ENCODE results near the gene SMYD2. TPM values are rescaled to one million over a fixed set of nuclear protein-coding genes. Genes with fewer than 3 reads are reported as not detected.

Gene SMYD2
- total and polyA plus RNA-seq, 2 experiments from 2014 or later: 3.6 to 5.9 TPM

DNA sequence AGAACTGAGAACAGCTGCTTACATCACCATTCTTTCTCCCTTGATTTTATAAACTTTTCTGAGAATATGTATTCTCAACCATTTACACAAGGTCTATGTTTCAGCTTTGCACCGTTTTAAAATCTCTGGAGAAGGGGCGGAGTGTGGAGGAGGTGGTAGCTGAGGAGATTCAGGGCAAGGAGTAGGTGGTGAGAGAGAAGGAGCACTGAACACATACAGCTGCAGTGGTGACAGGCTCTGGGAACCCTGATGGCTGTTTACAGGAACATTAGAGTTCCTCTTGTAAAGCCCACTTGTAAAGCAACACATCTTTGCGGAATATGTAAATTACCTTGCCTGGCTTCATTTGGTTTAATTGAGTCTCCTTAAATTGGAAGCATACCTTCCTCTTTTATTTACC, 89.7 kb downstream of the SMYD2 start:
- peaks cover 6% of the 10 kb centered on the region; the same call in 2 of the 3 replicates for H3K4me1 Mint-ChIP-seq
- no peaks in the 10 kb centered on the region for H3K9me3 Mint-ChIP-seq

More for the DNA sequence above, 89.7 kb downstream of the SMYD2 start:
- no peak overlapping the region for H3K27ac ChIP-seq (ENCODE audit: low read depth)
- H3K4me1 ChIP-seq (ENCODE audit: insufficient read depth): no peaks in the 10 kb centered on the region; the same call in 1 of the 2 replicates
- no peaks in the 10 kb centered on the region for H3K79me2 ChIP-seq (replicated peaks; ENCODE audit: insufficient read depth)
- H3K9me2 ChIP-seq (ENCODE audit: insufficient read depth): no peaks in the 10 kb centered on the region
- H3K4me3 ChIP-seq: no peak overlapping the region
- H3K4me2 ChIP-seq: no peak overlapping the region
- DNase-seq (ENCODE audit: low spot score) (no peak), ATAC-seq (no peak; the same call in 1 of the 3 replicates)
- H3K27me3 ChIP-seq (ENCODE audit: insufficient read depth): no peaks in the 10 kb centered on the region
- H3K27me3 Mint-ChIP-seq (ENCODE audit: insufficient read depth, low read depth, poor library complexity): no peaks in the 10 kb centered on the region
- H3K36me3 ChIP-seq (ENCODE audit: insufficient read depth): peaks cover 14% of the 10 kb centered on the region
- no peaks in the 10 kb centered on the region for H4K20me1 ChIP-seq (replicated peaks; ENCODE audit: insufficient read depth)
- TF ChIP-seq JUNB (IDR thresholded peaks at IDR 0.05; ENCODE audit: unreplicated experiment) (no peak), EZH2phosphoT487 (IDR thresholded peaks at IDR 0.05; ENCODE audit: unreplicated experiment) (no peak), REST (IDR thresholded peaks at IDR 0.05; ENCODE audit: unreplicated experiment) (no peak), ZNF114 (CRISPR knock-in tag; IDR thresholded peaks at IDR 0.05) (no peak), ZNF331 (CRISPR knock-in tag; IDR thresholded peaks at IDR 0.05; ENCODE audit: low read depth) (no peak), CREB1 (CRISPR knock-in tag; IDR thresholded peaks at IDR 0.05; ENCODE audit: low read depth) (no peak), ZNF462 (CRISPR knock-in tag; IDR thresholded peaks at IDR 0.05) (no peak), POLR2AphosphoS5 (IDR thresholded peaks at IDR 0.05; ENCODE audit: low read depth) (no peak), STAT1 (IDR thresholded peaks at IDR 0.05; ENCODE audit: unreplicated experiment) (no peak)
- TF ChIP-seq, protein P1, sequence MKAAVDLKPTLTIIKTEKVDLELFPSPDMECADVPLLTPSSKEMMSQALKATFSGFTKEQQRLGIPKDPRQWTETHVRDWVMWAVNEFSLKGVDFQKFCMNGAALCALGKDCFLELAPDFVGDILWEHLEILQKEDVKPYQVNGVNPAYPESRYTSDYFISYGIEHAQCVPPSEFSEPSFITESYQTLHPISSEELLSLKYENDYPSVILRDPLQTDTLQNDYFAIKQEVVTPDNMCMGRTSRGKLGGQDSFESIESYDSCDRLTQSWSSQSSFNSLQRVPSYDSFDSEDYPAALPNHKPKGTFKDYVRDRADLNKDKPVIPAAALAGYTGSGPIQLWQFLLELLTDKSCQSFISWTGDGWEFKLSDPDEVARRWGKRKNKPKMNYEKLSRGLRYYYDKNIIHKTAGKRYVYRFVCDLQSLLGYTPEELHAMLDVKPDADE (IDR thresholded peaks at IDR 0.05): no peak
- H3K36me3 Mint-ChIP-seq (ENCODE audit: low read depth): peaks cover 19% of the 10 kb centered on the region; the same call in 2 of the 3 replicates
- no peak overlapping the region for H3K27ac Mint-ChIP-seq
- H2AFZ ChIP-seq: no peak overlapping the region
- H3F3A ChIP-seq (replicated peaks; ENCODE audit: low read depth): no peaks in the 10 kb centered on the region
- H3K4me3 Mint-ChIP-seq: no peak overlapping the region

Measured in GM23338 (cell line).